T follicular helper cell (primary cell): ENCODE results near the gene LTB4R.

Experiments
- DNase-seq: peaks from one replicate; pipeline ENCODE4 v3.0.0-alpha.2; 2020; ENCODE audit warnings: low read depth
- total RNA-seq, 2 experiments: gene quantifications; one replicate each; lab custom pipeline; 2026; lab: John Stamatoyannopoulos, UW

The LTB4R gene, protein sequence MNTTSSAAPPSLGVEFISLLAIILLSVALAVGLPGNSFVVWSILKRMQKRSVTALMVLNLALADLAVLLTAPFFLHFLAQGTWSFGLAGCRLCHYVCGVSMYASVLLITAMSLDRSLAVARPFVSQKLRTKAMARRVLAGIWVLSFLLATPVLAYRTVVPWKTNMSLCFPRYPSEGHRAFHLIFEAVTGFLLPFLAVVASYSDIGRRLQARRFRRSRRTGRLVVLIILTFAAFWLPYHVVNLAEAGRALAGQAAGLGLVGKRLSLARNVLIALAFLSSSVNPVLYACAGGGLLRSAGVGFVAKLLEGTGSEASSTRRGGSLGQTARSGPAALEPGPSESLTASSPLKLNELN
- 7.3 to 19.6 reads per million in 2 experiments for total RNA-seq

DNA sequence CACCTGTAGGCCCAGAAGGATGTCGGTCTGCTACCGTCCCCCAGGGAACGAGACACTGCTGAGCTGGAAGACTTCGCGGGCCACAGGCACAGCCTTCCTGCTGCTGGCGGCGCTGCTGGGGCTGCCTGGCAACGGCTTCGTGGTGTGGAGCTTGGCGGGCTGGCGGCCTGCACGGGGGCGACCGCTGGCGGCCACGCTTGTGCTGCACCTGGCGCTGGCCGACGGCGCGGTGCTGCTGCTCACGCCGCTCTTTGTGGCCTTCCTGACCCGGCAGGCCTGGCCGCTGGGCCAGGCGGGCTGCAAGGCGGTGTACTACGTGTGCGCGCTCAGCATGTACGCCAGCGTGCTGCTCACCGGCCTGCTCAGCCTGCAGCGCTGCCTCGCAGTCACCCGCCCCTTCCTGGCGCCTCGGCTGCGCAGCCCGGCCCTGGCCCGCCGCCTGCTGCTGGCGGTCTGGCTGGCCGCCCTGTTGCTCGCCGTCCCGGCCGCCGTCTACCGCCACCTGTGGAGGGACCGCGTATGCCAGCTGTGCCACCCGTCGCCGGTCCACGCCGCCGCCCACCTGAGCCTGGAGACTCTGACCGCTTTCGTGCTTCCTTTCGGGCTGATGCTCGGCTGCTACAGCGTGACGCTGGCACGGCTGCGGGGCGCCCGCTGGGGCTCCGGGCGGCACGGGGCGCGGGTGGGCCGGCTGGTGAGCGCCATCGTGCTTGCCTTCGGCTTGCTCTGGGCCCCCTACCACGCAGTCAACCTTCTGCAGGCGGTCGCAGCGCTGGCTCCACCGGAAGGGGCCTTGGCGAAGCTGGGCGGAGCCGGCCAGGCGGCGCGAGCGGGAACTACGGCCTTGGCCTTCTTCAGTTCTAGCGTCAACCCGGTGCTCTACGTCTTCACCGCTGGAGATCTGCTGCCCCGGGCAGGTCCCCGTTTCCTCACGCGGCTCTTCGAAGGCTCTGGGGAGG is at the start of gene LTB4R:
TSS of gene LTB4R (plus strand) at position 857 of the 959 bp plus-strand sequence. CDS start 4,150 bp downstream, outside the sequence.
- DNase-seq, result peak; percentile 43

DNA sequence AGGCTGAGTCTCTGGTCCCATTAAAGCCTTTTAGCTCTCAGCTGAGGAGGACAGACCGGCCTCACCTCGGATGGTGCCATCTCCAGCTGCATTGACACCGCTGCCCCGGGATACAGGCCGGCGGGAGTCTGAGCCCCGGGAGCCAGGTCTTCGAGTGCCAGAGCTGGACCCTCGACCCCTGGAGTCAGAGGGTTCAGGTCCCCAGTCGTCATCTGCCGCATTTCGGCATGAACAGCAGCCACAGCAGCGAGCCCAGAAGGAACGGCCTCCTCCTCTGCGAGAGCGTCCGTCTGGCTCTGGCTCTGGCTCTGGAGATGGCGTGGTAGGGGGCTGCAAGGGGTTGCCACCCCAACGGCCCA is 49.4 kb upstream of the LTB4R start:
- no peak for DNase-seq

DNA sequence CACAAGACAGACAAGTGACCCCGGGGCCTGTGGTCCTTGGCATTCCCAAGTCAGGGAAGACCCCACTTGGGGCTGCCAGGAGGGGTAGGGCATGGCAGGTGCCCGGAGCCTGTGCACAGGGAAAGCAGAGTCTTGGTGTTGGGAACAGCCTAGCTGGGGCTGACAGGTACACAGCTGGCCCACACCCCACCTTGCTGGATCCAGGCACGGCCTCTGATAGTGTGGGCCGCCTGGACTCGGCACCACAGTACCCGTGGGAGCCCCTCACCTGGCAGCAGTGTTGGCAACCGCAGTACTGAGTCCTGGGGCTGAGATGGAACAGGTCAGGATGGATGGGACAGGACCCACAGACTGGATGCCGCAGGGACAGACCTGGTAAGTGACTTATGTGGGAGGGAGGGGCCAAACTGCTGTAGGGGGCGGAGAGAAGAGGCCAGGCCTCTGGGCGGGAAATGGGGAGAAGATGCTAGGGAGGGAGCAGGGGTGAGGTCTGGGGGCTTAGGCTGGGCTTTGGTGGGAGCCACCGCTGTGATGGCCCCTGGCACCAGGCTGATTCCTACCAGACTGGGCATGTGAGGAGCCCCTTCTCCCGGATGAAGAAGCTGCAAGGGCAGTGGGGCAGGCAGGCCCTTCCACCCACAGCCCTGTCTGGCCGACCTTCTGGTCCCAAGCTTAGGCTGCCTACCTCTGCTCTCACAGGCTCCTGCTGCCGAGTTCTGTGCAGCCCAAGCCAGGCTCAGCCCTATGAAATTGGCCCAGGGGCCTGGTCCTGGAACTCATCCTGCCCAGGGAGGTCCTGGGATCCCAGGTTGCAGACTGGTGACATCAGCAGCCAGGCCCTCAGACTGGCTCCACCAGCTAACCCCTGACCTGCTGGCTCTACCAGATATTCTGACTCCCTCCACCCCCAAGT is 48.2 kb upstream of the LTB4R start, which contains the start of gene TGM1:
TSS of gene TGM1 (minus strand) at position 357 of the 913 bp plus-strand sequence. CDS start 825 bp downstream, outside the sequence.
- DNase-seq, result no peak

DNA sequence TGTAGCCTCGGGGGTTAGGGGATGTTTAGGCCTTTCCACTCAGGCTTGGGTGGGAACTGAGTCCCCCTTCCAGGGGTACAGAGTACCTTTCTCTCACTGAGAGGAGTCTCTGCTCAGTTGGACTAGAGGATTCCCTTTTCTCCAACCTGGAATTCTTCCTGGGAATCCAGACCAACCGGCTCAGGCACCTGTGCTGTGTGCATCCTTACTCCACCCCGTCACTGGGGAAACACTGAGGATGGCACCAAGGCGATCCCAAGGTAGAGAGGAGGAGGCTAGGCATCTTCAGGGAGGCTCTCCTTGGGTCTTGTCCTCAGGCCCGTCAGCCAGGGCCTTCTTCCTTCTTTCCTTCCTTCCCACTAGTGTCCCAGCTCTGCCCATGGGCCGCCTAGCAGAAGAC is 47.5 kb upstream of the LTB4R start:
- DNase-seq, result no peak

DNA sequence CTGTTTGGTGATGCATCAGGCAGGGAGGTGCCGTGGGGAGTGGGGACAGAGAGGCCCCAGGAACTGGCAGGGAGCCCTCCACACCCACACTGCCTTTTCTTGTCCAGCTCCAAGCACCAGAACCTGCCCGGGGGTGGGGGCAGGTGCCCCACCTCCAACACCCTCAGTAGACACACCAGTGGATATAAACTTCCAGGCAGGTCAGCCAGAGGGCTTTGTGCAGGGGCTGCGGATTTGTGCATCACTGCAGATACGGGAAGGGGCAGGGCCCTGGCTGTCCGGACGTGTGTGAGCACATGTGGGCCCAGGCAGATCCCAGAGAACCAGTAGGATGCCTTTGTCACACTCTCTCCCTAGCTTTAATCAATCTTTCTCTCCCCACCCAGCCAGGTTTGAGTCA is 47.0 kb upstream of the LTB4R start:
- no peak for DNase-seq

DNA sequence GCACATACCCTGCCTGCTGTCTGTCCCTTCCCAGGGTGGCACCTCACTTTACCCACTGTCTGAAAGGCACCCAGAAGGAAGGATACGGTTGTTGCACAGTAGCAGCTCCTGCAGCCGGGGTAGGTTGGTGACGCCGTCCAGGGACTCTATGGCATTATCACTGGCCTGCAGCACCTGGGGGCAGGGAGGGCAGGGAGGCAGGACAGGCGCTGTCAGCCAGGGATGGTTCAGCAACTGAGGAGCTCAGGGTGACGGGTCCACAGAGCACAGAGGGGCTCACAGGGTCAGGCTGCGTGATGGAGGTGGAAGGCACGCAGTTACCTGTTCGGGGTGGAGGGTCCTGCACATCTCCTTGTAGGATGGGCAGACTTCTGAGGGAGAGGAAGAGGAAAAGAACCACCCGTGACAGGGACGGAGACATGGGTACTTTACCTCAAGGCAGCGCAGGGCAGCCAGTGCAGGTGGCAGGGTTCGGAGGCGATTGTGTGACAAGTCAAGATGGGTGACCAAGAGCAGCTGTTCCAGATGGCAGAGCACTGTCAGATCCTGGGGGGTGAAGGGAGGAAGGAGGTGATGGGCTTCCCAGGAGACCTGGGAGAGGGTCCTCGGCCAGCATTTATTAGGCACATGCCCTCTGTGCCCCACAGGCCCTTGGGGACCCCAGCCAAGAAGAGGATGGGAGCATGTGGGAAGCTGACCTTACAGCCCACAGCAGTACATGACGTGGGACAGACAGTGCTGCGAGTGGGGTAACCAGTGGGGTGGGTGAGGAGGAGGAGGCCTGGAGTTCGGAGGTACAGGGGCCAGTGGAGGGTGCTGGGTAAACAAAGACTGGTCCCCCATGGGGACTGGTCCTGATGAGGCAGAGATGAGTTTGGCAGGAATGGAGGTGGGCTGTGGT is 44.7 kb upstream of the LTB4R start:
- no peak for DNase-seq

DNA sequence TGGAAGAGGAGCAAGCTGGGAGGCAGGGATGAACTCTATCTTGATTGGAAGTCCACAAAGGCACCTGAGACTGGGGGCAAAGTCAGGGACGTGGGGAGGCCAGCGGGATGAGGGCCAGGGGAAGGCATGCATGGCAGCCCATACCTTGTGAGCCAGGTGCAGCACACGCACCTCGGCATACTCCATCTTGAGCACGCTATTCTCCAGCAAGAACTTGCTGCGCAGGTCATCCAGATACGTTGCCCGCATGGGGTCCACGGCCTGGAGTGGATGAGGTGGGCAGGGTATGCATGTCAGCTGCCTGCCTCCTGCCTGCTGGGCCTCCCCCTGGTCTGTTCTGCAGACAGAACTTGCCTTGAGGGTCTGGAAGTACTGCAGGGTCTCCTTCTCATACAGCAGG is 43.8 kb upstream of the LTB4R start:
- no peak for DNase-seq

DNA sequence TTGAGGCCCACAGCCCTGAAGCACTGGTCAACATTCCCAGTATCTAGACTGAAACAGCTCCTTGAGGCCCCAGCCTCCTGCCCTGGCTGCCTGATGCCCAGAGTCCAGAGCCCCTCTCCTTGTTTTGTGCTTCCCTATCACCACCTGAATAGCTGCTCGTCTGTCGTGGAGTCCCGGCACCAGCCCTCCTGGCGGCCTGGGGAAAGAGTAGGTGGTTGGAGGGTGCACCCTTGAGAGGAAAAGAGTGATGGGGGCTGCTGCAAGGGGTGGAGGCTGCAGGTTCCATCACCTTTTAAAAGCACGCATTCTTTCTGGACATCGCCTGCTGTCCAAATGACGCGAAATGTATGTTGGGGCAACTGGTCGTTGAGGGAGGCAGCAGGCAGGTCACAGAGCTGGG is 43.1 kb upstream of the LTB4R start:
- no peak for DNase-seq

DNA sequence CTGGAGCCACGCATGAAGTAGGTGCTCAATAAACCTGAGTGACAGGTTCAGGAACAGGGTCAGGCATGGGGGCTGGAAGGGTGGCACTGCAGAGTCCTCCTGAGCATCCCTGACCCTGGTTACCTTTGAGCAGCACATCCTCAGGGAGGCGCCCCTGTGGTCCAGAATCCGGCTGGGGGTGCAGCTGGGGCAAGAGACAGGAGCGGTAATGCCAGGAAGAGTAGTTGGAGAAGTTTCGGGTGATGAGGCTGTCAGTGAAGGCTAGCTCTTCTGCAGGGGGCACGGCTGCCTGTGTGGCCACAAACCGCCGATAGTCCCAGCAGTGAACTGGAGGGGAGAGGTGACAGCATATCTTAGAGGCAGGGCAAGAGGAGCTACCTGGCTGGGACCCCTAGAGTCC is 41.9 kb upstream of the LTB4R start:
- DNase-seq, result no peak

DNA sequence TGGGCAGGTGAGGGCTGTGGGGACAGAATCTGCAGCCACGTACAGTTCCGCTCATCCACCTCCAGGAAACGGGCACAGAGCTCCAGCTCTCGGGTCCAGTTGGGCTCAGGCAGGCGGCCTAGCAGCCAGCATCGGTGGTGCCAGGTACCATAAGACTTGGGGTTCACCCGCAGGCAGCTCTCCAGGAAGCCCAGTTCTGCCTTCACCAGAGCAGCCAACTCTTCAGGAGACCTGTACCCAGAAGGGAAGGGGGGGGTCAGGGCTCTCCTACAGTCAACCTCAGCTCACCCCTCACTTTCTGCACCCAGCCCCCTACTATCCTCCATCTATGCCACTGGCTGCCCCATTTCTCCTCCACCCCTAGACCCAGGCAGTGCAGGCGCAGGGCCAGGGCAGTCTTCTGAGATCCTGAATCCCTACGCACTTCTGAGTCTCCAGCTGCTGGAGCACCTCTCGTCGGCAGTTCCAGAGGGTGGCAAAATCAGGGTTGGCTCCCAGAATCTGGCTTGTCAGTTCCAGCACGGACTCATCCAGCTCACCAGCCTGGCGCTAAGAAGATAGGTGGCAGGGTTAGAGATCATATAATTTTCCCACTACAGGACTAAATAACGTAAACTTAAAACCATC is 41.3 kb upstream of the LTB4R start:
- DNase-seq, result no peak

DNA sequence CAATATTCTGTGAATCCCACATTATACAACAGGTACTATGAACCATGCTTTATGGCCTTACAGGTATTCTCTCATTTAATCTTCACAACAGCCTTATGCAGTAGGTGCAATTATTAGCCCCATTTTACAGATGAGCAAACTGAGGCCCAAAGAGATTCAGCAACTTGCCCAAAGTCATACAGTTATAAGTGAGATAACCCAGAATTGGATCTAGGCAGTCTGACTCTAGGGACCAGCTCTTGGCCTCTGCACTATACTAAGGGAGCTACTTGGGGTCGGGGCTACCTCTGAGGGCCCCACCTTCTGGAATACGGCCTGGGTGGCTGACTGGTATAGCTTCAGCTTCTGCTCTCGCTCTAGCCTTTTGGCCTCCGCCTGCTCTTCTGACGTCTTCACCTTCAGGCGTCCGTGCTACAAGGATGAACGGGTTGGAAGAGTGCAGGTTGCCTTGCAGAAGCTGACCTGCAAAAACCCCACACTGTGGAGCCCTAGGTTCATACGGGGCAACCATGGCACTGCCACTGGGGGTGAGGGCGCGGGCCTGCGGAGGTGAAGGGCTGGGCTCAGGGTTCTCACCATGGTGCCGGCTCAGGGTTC is 40.7 kb upstream of the LTB4R start:
- no peak for DNase-seq

DNA sequence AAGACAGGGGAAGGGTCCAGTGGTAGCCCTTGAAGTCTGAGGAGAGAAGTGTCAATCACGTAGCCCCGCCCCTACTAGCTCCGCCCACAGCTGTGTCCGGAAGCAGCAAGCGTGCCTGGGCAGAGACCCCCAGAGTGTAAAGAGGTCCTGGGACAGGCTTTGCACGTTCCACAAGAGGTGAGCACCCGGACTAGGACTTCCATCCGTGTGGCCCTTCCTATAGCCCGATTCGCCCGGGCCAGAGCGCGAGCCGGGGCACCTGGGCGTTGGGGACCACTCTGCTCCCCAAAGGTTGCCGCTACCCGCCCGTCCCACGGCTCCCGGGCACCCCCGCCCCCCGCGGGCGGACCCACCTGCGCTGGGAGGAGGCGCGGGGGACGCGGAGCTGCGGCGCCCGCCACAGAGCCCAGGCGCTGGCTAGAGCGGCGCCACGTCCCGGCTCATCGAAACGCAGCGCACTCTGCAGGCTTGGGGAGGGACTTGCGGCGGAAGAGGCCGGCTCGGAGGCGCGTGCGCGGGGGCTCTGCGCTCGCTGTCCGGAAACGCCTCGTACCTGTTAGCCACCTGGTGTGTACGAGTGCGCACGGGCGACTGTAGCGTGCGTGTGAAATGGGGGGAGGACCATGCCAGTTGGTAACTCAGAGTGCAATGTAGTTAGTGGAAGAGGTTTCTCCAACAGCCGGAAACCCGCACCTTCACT is 40.0 kb upstream of the LTB4R start, which contains the start of gene RABGGTA:
TSS of gene RABGGTA (minus strand) at position 464 of the 700 bp plus-strand sequence. CDS start 482 bp downstream, outside the sequence.
- peak; percentile 90 for DNase-seq

DNA sequence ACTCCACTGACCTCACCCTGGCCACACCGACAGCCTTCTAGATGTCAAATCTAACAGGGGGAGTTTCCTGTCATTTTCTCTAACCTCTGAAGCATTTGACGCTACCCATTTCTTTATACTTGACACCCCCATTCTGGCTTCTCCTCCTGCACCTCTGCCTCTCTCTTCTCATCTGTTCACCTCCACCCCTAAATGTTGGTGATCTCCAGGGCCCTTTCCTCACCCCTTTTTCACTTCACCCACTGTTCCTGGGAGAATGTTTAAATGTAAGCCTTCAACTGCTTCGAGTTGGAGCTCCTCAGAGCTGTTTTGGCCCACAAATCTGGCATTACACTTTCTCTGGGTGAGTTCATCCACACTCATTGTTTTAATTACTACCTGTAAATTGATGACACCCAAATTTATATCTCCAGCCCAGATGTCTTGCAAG is 39.5 kb upstream of the LTB4R start:
- no peak for DNase-seq

DNA sequence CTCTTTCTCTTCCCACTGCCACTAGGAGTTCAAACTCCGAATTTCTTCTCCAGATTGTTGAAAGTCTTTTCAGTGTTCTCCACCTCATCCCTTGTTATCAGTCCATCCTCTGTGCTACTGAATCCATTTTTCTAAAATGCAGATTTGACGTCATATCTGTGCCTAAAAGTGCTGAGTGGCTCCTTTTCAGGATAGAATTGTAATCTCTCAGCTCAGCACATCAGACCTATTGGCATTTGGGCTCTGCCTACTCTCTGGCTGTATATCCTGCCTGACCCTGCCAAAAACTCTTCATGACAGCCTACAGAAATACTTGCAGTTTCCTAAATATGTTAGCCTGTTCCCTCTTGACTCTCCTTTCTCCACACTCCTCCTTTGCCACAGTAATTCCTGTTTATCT is 38.8 kb upstream of the LTB4R start:
- no peak for DNase-seq

DNA sequence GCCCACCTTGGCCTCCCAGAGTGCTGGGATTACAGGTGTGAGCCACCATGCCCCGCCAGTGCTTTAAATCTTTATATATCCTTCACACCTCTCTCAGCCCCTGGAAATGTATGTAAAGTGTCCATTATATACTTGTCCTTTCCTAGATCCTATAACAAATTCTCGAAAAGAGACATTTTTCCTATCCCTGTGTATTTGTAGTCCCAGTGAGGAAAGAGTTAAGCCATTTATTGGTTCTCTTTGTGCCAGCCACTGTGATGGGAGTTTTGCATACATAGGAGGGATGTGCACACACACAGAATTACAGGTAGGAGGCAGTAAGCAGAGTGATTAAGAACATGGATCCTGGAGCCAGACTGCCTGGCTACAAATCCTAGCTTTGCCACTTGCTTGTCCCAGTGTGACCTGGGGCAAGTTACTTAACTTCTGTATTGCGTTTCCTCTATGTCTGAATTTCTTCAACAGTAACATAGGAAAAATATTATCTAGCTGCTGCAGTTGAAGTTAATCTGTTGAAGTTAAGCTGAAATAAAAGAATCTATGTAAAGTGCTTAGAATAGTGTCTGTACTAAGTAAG is 37.8 kb upstream of the LTB4R start:
- no peak for DNase-seq

DNA sequence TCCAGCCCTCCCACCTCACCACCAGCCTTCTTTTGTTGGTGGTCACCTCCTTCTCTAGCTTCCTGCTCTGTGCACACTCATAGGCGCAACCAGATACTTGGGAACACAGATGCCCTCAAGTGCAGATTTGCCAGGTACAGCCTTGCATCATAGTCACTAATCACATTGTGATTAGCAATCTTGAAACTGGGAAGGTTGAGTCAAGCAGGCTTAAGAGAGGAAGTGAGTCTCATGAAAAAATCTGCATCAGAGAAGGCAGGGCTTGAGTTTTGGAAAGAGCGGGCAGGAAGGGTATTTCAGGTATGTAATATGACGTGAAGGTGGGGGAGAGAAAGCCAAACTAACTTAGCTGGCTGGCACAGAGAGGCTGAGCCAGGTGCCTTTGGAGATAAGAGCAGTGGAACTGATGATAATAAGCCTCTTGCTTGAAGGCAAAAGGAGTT is 37.2 kb upstream of the LTB4R start:
- DNase-seq, result peak; percentile 37

DNA sequence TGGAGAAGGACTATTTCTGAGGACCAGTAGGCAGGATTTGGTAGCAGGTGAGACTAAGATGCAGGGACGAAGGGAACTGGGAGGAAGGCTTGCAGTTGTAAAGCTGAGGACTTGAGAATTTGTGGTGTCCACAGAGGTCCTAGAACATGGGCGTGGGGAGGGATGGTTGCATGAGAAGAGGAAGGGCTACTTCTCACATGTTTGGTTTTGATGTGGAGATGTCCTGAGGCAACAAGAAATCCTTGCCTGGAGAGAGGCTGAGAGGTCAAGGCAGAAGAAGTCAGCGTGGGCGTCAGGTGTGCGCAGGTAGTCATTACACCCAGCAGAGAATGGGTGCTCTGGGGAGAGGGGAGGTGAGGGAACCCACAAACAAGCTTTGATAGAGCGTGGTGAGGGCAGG is 34.2 kb upstream of the LTB4R start:
- no peak for DNase-seq

DNA sequence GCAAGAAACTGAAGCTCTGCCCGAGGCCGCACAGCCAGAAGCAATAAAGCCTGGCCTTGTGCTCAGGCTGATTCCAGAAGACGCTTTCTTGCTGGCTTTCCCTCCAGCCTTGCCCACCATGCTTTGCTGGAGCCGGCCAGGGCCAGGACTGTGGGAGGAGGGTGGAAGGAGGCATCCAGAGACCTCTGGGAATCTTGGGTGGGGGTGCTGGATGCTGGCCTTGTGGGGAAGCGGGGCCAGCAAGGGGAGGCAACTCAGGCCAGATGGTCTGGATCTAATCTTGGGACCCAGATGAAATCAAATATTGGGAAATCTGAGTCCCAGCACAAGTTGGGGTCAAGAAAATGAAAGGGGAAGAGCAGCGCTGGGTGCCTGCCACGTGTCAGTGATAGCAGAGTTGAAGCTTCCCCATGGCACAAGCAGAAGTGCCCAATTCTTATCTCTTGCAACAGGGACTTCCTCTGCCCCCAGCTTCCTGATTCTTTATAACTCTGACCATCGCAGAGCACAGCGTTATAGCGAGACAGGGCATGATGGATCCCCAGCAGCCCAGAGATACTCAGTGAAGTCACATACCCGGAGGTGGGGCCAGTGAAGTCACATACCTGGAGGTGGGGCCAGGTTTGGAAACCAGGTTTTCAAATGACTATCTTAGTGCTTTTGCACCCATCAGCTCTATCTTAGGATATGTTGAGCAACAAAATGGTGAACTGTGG is 33.5 kb upstream of the LTB4R start:
- DNase-seq, result no peak
